Inflammatory macrophage (primary cell): ENCODE data around the gene ZNF618.

ENCODE experiments used
- DNase-seq, 2 donors: peaks; one replicate each; pipeline ENCODE4 v3.0.0-alpha.2; 2020 to 2022

The ZNF618 gene

DNA sequence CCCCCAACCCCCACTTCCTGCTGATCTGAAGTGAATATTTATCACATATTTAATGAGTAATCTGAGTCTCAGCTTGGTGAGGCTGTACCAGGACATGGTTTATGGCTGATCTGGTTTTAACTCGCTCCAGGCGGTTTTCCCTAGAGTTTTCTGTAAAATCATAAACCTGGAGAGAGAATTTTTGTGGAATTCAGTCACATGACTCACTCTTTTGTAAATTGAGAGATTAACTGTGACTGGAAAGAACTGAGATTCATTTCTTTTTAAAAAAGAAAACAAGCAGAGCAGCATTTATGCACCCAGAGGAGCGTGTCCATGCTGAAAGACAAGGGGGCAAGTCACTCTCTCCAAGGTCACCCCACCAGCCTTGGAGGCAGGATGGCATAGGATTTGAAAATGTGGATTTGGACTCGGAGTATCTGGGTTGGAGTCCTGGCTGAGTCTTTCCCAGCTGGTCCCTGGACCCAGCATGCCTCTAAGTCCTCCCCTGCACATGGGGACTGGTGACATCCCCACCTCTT lies 81.8 kb downstream of the ZNF618 start:
- DNase-seq = no peak

GRCh38 chr9:113958556-113958955 lies 82.4 kb downstream of the ZNF618 start:
- DNase-seq = no peak

- no peak for DNase-seq
These were observed 84.7 kb downstream of the ZNF618 start for GRCh38 chr9:113960768-113961167.

DNA sequence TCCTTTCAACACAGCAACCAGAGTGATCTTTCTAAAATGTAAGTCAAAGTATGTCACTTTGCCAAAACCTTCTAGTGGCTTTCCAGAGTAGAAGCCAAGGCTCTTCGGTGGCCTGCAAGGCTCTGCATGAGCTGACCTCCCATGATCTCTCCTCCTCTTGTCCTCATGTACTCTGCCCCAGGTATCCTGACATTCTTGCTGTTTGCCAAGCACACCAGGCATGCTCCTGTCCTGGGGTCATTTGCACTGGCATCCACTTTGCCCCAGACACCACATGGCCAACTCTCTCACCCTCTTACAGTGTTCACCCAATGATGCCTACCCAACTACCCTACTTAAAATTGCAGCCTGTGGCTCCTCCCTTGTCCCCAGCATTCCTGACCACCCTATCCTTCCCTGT lies 86.3 kb downstream of the ZNF618 start:
- no peak for DNase-seq

- DNase-seq = peak; percentile 60 to 75
These were observed 87.0 kb downstream of the ZNF618 start for GRCh38 chr9:113963017-113963620.

- no peak for DNase-seq
These were observed 87.8 kb downstream of the ZNF618 start for GRCh38 chr9:113963696-113964494.

DNA sequence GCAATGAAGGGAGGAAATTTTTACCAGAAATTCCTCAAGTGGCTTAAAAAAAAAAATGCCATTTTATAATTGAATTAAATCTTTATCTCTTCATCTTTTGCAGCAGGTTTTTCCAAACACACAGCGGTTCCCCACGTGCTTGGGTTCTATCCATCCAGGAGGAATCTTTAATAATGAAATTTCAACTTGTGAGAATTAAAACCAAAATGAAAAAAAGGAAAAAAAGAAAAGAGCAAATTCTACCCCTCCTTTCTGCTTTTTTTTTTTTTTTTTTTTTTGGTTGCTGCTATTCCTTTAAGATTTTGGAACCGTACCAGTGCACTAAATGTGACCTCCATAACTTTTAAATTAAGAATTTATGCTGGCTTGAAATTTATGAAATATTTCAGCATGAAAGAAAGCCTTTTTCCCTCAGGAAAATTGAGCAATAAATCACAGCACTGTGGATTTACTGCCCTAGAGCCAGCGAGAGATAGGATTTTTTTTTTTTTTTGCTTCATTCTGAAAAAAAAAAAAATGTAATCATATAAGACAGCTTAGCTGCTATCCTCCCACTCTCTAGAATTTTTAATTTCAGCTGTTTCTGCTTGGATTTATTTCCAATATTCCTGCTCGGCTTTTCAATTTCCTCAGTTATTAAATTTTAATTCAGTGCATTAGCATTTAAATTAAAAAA lies 88.5 kb downstream of the ZNF618 start:
- DNase-seq = no peak

- DNase-seq = no peak
These were observed 90.3 kb downstream of the ZNF618 start for GRCh38 chr9:113966394-113966793.

DNA sequence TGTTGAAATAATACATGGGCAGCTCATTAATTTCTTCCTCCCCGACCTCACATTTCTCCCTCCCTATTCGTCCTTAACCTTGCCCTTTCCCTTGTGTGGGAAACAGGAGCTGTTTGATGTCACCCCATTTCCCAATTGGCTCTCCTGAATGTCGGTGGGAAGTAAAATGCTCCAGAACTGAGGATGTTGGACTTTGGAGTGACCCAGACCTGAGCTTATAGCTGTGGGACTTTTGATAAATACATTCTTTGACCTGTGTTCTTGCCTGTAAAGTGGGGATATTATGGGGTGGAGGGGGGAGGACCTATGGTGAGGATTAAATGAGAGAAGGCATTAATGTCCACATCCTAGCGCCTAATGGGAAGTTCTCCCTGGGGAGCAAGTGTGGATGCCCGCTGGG lies 91.3 kb downstream of the ZNF618 start:
- no peak for DNase-seq

GRCh38 chr9:113969343-113969742 lies 93.2 kb downstream of the ZNF618 start:
- no peak for DNase-seq

DNA sequence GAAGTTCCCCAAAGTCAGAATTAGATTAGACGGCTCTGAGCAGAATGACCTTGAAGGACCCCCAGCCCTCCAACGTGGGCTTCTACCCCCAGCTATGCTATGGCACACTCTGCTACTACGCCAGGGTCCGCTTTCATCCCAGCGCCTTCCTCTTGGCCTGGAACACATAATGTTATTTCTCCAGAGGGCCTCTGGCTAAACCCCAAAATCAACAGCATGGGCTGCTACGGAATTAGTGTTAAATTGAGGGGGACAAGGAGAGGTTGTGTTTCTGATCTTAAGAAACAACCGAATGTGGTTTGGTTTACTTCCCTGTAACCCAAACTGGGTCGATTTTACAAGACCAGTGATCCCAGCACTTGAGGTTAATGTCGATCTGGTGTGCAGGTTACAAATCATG lies 97.1 kb downstream of the ZNF618 start:
- DNase-seq = no peak

- DNase-seq = no peak
These were observed 97.9 kb downstream of the ZNF618 start for GRCh38 chr9:113973963-113974413.

DNA sequence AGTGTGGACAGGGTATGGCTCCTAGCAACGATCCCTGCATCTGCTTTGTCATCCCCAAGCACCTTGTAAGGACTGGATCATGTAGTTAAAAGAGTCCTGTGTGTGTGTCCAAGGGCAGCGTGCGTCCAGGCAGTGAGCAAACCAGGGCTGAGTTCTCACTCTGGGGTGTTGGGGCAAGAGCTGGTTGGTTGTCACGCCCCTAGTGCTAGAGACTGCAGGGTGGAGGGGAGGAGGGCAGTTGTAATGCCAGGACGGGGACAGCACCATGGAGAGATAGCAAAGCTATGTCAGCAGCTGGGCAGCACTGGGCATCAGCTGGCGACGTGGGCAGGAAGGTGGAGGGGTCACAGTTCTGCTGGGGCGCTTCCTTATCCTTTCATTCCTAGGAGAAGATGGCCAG lies 100.8 kb downstream of the ZNF618 start:
- no peak for DNase-seq

- DNase-seq = no peak
These were observed 102.7 kb downstream of the ZNF618 start for GRCh38 chr9:113978725-113979342.

DNA sequence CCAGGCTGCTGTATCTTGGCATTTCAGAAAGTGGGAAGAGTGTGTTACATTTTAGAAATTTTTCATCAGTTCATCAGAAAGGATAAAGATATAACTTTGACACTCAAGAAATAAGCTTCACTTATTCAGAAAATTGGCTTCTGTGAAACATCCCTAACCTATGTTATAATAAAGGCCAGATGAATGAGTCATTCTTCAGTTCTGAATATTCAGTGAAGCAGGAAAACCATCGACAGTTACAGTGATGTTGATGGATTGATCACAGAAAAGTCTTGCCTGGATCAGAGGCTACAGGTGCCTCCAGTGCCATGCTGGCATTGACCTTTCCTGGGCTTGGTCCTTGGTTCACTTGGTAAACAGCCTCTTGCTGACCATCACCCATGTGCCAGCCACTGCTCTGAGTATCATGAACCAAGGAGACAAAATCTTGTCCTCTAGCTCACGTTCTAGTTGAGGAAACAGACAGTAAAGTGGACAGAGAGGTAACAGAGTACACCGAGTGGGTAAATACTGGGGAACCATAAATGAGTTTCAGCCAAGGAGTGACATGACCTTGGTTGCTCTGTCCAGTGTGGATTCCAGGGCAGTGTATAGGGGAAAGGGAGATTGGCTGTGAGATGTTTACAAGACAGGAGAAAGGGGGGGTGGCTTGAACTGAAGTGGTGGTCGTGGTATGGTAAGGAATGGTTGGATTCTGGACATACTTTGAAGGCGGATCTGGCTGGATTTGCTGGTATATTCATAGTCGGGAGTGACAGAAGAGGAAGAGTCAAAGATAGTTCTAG lies 103.4 kb downstream of the ZNF618 start:
- DNase-seq = no peak

DNA sequence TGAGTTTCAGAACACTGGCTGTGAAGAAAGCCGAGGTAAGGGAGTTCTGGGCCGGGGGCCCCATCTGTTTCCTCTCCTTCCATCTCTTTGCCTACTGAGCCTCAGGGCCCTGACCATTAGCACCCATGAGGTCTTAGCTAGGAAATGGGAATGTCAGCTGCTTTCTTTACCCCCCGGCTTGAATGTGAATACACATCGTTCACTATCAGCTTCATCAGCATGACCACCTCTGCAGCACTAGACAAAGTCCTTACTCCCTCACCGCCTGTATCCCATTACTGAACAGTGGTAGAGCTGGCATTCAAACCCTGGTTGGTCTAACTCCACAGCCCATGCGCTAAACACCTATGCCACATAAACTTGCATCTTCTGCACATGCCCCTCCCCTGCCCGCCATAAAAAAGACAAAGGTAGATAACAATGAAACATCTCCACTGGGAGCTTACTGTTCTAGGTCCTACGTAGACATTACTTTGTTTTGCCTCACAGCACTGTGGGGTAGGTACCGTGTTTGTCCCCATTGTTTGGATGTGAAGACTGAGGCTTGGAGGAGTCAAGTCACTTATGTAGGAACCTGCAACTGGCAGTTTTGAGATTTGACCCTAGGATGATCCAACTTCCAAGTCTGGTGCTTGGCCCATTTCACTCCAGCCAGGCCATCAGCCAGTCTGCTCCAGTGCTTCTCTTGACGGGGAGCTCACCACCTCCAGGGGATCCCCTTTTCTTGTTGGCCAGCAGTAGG lies 108.7 kb downstream of the ZNF618 start:
- no peak for DNase-seq

GRCh38 chr9:113985968-113986585 lies 110.0 kb downstream of the ZNF618 start:
- no peak for DNase-seq

- DNase-seq = no peak
These were observed 110.8 kb downstream of the ZNF618 start for GRCh38 chr9:113986931-113987330.

- no peak for DNase-seq
These were observed 111.4 kb downstream of the ZNF618 start for GRCh38 chr9:113987526-113987925.

GRCh38 chr9:113988385-113989016 lies 112.4 kb downstream of the ZNF618 start:
- no peak for DNase-seq
